ENCODE results near the gene STPG3.

STPG3 gene

DNA sequence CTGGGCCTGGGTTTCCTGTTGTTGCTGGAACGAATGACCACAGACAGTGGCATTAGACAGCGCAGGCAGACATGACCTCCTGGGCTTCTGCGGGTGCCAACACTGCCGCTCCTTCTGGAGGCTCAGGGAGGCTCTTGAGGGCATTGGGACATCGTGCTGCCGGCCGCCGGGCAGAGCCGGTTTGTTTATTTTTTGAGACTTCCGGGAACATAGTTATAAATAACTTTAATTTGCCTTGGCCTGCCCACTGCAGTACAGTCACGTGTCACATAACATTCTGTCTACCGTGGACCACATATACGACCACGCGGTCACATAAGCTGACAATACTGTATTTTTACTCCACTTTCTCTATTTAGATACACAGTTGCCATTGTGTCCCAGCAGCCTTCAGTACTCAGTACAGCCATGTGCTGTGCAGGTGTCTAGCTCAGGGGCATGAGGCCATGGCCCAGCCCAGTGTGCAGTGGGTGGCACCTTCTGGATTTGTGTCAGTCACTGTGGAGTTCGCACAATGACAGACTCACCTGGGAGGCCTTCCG, 18.2 kb downstream of the STPG3 start:
- H3K4me3 ChIP-seq (ENCODE audit: low read length), result no peak overlapping the region
- TF ChIP-seq ZNF274 (IDR thresholded peaks at IDR 0.05; ENCODE audit: low read depth, low read length), result no peak

DNA sequence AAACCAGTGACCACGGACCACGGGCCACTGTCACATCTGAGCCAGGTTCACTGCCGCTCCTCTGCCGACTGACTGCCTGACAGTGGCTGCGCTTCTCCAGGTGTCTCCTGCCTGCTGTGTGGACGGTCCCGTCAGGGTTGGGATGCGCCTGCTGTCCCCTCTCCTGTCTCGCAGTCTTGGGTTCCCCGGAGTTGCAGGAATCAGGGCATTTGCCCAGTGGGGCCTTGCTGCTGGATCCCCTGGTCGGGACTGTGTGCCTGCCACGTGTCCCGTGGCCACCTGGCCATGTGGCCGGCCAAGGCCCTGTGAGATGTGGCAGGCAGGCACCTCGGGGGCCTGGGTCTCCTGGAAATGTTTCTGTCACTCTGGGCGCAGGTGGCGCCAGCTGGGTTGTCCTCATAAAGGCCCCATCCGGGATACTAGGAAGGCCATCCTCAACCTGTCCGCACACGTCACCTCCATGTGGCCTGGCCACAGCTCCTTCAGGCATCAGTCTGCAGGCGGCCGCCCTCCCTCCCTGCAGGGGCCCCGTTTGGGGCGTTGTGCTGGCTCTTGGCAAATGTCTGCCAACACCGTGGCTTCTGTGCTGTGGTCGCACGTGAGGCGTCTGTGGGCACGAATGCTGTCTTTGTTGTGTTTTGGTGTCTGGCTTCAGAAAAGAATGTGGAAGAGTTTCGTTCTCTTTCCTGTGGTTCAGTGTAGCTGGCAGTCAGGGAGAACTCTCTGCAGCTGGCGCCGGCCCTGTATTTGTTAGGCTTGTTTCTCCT, 20.0 kb downstream of the STPG3 start:
- no peak overlapping the region for H3K4me3 ChIP-seq (ENCODE audit: low read length)
- TF ChIP-seq ZNF274 (IDR thresholded peaks at IDR 0.05; ENCODE audit: low read depth, low read length), result no peak

DNA sequence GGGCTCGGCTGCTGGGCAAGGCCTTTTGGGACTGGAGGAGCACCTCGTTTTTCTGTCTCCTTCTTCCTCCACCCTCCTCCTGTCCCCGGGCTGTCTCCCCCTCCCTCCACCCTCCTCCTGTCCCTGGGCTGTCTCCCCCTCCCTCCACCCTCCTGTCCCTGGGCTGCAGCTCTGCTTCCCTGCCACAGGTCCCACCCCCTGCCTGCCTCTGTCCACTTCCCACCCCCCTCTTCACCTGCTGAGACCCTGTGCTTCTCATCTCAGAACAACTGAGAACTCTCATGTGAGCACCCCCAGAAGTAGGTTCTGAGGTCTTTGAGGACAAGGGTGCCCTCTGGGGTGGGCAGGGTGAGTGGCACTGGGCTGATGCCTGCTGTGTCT, 20.6 kb downstream of the STPG3 start:
- no peak for TF ChIP-seq ZNF274 (IDR thresholded peaks at IDR 0.05; ENCODE audit: low read depth, low read length)
- no peak overlapping the region for H3K4me3 ChIP-seq (ENCODE audit: low read length)

DNA sequence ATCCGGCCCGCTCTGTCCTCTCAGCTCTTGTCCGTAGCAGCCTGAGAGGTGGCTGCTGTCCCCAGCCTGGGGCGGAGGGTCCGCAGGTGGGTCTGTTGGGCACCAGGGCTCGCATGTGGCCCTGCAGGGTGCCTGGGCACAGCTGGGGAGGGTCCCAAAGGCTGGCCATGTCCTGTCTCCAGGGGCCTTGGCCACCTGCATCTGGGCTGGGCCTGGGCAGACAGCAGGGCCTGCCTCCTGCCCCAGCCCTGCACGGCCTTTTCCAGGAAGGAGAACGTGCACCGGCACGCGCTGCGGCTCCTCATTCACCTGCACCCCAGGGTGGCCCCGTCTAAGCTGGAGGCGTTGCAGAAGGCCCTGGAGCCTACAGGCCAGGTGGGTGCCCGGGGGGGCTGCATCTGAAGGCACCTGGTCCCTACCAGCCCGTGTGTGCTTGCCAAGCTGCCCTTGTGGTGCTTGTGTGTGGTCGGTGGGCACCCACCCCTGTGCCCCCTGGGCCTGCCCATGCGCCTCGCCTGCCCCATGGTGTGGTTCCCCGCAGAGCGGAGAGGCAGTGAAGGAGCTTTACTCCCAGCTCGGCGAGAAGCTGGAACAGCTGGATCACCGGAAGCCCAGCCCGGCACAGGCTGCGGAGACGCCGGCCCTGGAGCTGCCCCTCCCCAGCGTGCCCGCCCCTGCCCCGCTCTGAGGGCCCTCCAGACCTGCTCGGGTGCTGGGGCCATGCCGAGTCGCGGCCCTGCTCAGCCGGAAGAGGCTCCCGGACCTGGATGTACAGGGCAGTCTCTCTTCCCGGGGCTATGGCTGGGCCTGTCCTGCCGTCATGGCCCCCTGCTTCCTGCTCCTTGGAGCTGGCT, 21.4 kb downstream of the STPG3 start:
- no peak for TF ChIP-seq ZNF274 (IDR thresholded peaks at IDR 0.05; ENCODE audit: low read depth, low read length)
- no peak overlapping the region for H3K4me3 ChIP-seq (ENCODE audit: low read length)

DNA sequence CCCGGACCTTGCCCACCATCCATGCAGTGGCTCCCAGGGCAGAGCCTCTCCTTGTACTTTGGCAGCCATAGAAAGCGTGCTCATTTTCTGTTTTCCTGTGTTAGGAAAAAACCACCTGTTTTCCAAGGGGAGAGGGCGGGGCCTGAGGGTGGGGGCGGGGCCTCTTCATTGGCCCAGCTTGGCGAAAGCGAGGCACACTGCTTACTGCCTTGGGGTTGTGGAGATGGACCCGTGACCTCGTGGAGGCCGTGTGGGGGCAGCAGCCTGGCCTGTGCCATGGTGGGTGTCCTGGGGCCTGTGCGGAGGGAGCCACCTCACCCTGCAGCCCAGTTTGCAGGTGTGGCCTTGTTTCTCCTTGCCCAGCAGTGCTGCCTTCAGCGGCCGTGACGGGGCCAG, 22.0 kb downstream of the STPG3 start:
- no peak overlapping the region for H3K4me3 ChIP-seq (ENCODE audit: low read length)
- TF ChIP-seq ZNF274 (IDR thresholded peaks at IDR 0.05; ENCODE audit: low read depth, low read length), result no peak

DNA sequence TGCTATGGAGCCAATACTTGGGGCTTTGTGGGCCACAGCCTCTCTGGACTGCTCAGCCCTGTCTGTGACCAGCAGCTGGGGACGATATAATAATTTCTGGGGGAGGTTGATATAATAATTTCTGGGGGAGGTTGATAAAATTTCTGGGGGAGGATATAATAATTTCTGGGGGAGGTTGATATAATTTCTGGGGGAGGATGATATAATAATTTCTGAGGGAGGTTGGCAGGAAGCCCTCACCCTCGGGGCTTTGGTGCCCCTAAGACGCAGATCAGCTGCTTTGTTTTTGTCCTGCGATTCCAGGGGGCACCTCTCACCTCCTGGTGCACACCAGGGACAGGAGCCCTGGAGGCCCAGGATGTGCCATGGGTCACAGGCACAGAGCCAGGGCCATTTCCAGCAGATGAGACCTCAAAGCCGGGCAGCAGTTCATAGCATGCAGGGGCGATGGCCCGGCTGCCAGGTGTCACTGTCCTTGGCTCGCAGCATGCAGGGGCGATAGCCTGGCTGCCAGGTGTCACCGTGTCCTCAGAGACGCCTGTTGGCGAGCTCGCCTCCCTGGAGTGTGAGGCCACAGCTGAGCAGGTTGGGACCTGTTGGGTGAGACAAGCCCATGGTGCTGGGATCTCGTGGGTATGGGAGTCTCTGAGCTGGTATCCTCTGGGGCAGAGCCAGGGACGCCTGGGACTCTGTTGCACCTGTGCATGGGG, 22.7 kb downstream of the STPG3 start:
- no peak overlapping the region for H3K4me3 ChIP-seq (ENCODE audit: low read length)
- TF ChIP-seq ZNF274 (IDR thresholded peaks at IDR 0.05; ENCODE audit: low read depth, low read length), result no peak

DNA sequence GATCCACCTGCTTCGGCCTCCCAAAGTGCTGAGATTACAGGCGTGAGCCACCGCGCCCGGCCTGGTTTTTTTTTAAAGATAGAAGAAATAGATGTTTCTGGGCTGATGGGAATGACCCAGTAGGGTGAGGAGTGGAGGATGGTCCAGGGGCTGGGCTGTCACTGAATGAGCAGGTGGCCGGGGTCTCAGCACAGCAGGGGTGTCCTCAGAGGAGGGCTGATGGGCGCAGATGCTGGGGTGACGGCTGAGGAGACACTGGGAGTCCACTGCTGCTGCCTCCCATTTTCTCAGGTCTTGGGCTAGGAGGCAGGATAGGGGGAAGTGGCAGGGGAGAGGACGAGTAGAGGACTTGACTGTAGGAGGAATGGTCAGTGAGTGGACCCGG, 24.1 kb downstream of the STPG3 start:
- no peak for TF ChIP-seq ZNF274 (IDR thresholded peaks at IDR 0.05; ENCODE audit: low read depth, low read length)
- H3K4me3 ChIP-seq (ENCODE audit: low read length), result no peak overlapping the region

DNA sequence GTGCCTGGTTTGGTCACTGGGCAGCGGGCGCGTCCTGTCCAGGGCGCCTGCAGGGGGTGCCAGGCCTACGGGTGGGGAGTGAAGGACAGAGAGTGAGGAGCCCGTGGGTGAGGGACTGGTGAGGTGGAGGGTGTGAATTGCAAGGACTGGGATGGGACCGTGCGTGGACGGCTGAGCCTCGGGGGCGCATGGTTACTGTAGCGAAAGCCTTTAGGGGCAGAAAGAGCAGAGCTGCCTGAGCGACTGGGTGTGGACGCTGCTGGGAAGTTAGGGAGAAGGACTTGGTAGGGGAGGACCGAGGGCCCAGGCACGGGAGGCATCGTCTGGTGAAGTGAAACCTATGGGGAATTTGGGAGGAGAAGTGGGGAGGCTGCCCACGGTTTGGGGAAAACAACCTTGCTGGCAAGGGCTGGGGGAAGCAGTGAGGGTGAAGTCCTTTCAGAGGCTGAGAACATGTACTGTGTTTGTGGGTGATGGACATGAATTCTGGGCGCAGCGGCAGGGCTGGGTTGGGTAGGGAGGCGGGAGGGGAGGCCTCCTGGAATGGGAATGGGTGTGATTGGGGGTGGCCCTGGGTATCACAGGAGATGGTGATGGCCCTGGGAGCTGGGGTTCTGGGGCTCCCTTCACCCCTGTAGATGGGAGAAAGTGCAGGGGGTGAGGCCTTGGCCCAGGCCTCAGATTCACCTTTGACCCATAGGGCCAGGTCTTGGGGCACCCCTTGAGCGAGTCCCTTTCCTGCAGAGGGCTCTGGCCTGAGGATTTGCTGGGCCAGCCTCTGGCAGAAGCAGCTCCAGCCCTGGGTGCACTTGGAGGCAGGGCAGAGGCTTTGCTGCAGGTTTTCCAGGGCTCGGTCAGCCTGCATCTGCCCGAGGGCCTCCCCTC, 24.7 kb downstream of the STPG3 start:
- H3K4me3 ChIP-seq (ENCODE audit: low read length), result no peak overlapping the region
- no peak for TF ChIP-seq ZNF274 (IDR thresholded peaks at IDR 0.05; ENCODE audit: low read depth, low read length)

DNA sequence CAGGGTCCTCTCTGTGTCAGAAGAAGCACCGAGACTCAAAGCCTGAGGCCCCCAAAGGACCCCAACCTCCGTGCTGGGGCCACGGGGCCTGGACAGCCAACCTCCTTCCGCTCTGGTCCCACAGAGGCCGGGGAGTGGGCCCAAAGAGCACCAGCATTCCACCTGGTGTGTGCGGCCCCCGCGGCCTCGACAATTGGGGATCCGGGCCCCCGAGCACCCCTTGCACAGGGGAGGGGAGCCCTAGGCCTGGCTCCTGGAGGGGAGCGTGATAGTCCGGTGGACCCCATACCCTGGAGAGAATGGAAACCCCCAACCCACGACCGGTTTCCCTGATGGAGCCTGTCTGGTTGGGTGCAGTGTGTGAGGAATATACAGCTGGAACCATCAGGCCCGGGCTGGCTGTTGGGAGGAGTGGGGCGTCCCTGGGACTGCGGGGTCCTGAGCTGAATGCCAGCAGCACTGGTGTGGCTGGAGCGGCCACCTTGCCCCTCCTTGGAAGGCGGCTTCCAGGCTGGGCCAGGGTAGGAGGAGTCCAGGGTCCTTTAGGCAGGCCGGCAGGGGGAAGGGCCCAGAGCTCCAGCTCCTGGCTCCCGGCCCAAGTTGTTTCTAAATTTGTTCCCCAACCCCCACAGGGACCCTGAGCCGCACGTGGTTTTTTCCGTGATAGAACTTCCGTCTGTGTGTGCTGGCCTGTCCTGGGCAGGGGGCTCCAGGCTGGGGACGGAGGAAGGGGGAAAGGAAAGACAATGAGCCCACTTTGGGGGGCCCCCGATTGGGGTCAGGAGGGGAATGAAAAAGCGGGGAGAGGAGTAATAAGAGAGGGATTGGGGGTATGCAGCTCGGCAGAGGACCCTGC, 25.6 kb downstream of the STPG3 start:
- H3K4me3 ChIP-seq (ENCODE audit: low read length), result peak overlapping the region; percentile 76; the same call in 1 of the 2 replicates
- no peak for TF ChIP-seq ZNF274 (IDR thresholded peaks at IDR 0.05; ENCODE audit: low read depth, low read length)

DNA sequence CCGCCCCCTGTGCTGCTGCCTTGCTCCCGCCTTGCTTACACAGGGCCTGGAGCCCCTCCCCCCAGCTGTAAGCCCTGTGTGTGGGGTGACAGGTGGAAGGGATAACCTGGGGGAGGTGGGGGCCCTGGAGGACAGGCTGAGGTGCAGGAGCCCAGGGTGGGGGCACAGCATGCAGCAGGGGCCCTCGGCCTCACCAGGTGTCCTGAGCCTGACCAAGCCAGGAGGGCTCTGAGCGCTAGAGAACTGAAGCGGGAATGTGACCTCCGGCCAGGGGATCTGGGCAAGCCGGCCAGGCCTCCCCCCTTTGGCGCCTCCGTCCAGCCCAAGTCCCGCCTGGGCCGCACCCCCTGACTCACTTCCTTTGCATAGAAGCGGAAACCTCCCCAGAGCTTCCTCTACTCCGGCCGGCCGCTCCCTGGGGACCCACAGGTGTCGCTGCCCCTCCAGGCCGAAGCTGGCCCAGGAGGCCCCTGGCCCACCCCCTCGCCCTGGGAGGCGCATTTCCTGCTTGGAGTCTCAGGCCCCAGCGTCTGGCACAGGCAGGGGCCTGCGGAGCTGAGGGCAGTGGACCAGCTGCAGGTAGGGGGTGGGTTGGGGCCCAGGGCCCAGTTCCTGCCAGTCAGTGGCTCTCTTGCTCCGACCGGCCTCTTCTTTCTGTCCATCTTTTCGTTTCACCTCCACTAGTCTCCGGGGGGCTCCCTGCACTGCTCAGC, 26.4 kb downstream of the STPG3 start, which contains the start of gene TOR4A:
TOR4A (plus strand) TSS at position 398 of the 713 bp plus-strand sequence. CDS start 964 bp downstream, outside the sequence.
- no peak for TF ChIP-seq ZNF274 (IDR thresholded peaks at IDR 0.05; ENCODE audit: low read depth, low read length)
- H3K4me3 ChIP-seq (ENCODE audit: low read length), result peak within 1 kb of the TSS; percentile 76

DNA sequence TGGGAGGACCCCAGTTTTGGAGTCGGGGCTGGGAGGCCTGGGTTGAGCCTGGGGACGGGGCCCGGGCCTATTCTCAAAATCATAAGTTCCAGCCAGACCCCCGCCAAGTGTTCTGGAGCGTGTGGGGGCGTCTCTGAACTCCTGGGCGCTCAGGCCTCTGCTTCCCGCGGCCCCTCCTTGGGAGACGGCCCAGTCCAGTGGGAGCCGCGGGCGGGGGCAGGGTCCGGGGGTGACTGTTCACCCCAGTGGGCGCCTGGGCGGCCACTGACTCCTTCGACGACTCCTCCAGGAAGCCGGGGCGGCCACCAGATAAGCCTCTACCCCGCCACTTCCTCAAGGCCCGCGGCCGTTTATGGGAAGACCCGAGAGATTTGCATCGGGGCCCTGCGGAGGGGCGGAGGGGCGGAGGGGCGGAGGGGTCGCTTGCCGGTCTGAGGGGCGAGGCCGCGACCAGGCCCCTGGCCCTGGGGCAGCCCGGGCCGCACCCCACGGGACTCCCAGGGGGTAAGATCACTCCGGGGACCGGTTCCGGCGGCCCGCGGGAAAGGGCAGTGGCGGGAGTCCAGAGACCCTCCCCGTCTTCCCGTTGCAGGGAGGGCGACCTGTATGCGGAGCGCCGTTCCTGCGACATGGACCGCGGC, 27.1 kb downstream of the STPG3 start:
- H3K4me3 ChIP-seq (ENCODE audit: low read length), result peak overlapping the region; percentile 76
- TF ChIP-seq ZNF274 (IDR thresholded peaks at IDR 0.05; ENCODE audit: low read depth, low read length), result no peak
